LNCAP (cell line): ENCODE results near the gene EN1.

Experiments used
- TF ChIP-seq, protein P1 (sequence below): fragments of 450-650 bp; IDR thresholded peaks from 2 replicates; pipeline ENCODE4 v1.5.1; 2017; ENCODE audit warnings: mild to moderate bottlenecking

EN1 gene

DNA sequence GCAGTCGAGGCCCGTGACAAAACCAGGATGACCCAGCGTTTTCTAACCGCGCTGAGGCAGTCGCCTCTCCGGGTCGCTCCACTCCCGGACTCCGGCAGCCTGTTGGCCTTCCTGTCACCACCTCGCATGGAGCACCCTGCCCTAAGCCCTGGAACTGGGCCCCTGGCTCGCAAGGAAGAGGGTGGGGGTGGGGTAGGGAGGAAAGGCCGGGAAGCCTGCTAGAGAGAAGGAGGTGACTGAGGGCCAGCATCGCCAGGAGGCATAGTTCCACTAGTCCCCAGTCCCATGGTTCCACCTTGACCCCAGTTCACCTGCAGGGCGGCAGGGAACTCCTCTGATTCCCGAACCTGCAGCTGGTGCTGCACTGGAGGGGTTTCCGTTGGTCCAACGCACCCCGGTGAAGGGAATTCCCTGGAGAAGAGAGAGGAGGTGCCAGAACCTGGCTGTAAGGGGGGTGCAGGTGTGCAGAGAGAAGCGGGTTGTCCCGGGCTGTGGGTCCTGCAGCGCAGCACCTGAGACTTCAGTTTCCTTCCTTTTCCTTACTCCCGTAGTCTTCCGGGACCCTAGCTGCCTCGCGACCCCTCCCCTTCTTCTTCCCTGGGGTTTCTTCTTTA lies 11.8 kb upstream of the EN1 start:
- TF ChIP-seq, protein P1, sequence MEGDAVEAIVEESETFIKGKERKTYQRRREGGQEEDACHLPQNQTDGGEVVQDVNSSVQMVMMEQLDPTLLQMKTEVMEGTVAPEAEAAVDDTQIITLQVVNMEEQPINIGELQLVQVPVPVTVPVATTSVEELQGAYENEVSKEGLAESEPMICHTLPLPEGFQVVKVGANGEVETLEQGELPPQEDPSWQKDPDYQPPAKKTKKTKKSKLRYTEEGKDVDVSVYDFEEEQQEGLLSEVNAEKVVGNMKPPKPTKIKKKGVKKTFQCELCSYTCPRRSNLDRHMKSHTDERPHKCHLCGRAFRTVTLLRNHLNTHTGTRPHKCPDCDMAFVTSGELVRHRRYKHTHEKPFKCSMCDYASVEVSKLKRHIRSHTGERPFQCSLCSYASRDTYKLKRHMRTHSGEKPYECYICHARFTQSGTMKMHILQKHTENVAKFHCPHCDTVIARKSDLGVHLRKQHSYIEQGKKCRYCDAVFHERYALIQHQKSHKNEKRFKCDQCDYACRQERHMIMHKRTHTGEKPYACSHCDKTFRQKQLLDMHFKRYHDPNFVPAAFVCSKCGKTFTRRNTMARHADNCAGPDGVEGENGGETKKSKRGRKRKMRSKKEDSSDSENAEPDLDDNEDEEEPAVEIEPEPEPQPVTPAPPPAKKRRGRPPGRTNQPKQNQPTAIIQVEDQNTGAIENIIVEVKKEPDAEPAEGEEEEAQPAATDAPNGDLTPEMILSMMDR = no peak

DNA sequence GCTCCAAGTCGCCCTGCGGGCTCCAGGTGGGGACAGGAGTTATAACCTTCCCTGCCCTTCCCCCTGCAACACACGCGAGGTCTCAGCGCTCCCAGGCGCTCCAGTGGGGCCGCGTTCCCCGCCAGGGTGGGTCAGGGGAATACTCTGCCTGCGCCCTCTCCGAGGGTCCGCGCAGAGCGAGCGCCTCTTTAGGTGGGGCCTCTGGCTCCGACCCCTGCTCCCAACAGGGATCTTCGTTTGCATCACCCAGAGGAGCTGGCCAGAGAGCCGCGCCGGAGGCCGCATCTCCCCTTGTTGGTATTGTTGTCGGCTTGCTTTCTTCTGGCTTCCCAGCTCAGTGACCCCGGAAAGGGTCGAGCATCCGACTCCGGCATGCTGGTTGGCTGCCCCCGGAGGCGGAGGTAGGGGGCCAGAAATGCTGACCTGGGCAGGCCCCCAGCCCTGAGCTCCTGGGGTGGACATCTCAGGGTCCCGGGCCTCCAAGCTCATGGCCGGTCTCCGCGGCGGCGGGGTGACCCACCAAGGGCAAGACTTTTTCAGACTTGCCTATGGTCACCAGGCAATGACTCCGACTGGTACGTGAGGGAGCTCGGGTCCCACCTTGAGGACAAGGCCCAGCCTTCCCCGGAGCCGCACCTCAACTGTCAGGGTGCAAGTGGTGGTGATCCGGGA lies 11.2 kb upstream of the EN1 start:
- TF ChIP-seq, protein P1 = no peak

DNA sequence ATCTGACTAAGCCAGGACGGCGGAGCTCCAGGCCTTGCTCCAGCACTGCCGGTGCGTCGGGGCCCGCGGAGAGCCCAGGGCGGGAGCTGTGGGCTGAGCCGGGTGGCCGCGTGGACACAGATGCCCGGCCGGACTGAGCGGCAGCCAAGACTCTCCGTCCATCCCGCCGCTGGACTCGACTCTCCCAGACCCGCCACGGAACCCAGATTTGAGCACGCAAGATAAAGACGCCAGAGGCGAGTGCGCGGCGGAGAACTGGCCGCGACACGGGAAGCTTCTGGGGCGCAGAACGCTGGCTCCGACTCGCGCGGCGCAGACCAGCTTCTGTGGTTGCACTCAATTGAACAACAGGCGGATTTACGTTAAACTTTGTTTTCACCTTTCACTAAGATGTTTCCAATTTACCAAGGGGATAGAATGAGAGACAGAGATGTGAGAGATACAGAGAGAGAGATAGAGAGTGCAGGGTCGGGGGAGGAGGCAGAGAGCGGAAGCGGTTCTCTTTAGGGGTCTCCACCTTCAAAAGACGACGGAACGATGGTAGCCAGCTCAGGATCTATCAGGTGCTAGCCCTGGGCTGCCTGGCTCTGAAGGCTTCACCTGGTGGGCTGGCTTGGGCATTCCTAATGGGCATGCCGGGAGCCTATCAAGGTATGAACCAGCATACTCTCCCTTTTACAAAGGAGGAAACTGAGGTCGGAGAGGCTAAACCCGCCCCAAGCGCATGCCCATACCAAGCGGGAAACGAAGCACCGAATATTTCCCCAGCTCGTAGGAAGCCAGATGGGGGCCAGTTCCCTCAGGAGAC lies 10.4 kb upstream of the EN1 start:
- TF ChIP-seq, protein P1 = no peak

DNA sequence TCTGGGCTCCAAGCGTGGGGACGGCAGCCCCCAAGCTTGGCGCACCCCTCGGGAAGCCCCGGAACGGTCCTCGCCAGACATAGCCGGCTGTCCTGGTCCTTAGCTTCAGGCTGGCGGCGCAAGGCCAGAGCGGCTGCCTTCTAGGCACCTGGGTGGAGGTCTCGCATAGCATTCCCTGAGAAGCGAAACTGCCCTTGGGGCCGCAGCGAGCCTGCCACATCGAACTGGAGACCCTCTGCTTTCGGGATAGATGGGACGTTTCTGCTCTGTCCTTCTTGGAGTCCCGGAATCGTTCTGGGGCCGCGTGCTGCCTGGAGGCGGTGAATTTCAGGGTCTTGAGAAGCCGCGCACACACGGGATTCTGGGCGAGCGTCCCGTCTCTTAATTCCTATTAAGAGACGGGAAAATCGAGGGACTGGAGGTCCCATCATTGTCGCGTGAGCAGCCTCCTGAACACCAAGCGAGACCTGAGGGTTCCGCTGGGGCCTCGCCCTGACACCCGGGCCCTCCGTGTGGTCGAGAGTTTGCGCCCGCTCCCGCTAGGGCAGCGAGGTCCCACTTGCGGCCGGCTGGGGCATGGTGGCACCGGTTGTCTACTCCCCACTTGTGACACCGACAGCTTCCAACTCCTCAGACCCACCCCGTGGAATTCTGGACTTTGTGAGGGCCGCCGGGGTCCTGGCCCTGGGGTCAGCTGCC lies 9.7 kb upstream of the EN1 start:
- TF ChIP-seq, protein P1 = no peak

DNA sequence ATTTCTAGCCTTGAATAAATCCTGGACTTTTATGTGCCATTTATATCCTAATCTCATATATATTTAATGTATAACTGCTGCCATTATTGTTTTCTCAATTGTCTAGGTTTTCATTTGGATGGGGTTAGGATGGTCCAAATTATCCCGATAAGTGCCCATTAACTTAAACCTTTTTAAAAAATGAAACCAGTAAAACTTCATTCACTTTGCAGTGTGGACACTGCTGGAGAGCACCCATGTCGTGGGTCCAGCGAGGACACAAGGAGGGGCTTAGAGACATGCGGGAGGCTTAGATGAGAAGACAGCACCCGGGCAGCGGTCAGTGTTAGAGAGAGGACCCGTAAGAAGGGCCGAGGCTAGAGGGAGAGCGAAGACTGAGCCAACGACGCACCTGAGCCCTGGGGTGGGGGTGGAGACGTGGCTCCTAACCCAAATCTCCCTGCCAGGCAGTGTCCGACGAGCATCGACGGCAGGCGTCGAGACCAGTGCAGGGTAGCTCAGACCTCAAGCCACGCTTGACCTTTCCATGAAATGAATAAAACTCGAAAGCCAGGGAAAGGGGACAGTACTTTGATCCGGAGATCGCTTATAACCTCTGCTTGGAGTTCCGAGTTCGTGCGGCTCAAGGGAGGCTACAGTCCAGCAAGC lies 9.0 kb upstream of the EN1 start:
- TF ChIP-seq, protein P1 = no peak

DNA sequence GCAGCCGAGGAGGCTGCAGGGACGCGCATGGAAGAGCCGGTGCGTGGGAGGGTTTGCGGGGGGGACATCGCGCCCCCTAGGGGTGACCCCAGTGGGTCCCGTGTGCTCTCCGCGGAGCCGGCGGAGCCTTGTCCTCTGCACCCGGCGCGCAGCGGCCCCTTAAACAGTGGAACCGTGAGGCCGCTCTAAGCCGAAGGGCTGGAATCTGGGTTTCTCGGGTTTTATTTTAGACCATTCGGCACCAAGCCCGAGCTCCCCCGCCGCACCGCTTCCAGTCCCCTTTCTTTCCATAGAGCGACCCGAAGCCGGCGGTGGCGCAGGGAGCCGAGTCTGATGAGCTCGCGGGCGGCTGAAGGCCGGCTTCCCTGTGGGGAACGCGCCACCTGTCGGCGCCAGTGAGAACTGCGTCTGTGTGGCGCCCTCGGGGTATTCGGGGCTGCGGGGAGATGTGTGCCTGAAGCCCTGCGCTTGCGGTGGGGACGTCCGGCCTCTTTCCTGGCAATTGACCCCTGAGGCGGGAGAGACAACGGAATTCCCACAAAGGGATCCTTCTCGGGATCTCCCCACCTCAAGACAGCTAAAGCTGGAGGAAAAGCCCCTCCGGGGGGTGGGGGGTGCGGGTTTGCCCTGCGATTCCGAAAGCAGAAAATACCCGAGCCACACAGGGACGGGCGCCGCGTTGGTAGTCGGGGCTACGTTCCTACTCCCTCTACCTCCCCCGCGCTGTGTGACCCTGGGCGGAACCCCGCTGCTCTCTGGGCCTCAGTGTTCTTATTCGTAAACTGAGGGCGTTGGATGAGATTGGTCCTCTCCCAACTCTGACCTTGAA lies 8.2 kb upstream of the EN1 start:
- TF ChIP-seq, protein P1 = peak; percentile 92
